ENCODE measurements around the gene CCDC12. TPM values are rescaled to one million over a fixed set of nuclear protein-coding genes. Genes with fewer than 3 reads are reported as not detected.

Gene CCDC12
- total and polyA plus RNA-seq, 9 of the 15 experiments (the other 6 are each of a cell fraction or from before 2014, with no cell fraction given) = 8.9 to 201 (median 86.9) TPM

- Histone ChIP-seq H3K79me2 (ENCODE audit: control insufficient read depth, insufficient read depth, low read length) (no peaks in the 10 kb centered on the region), H3K9me1 (ENCODE audit: control insufficient read depth, insufficient read depth, low read length) (no peaks in the 10 kb centered on the region), H3K36me3 (ENCODE audit: control insufficient read depth, insufficient read depth, low read length) (peaks cover 96% of the 10 kb centered on the region; the same call in 2 of the 3 replicates), H2AFZ (ENCODE audit: low read depth, low read length) (no peak overlapping the region), H3K27me3 (ENCODE audit: control insufficient read depth in 2 of 2, insufficient read depth in 2 of 2, low read length in 2 of 2) (no peaks in the 10 kb centered on the region), H3K27ac (ENCODE audit: extremely low read depth, low read depth, low read length) (no peak overlapping the region), H4K20me1 (replicated peaks; ENCODE audit: control insufficient read depth, insufficient read depth, low read length) (0 out of 2 replicates have a peak, but pooled peaks cover 3% of the 10 kb centered on the region), H3K9me3 (replicated peaks; ENCODE audit: control insufficient read depth, insufficient read depth, low read depth, low read length) (no peaks in the 10 kb centered on the region), H3K4me3 (no peak overlapping the region), H3K4me1 (replicated peaks in 1 of 2; ENCODE audit: control insufficient read depth in 2 of 2, insufficient read depth in 2 of 2, low read length in 2 of 2) (peaks cover 0 to 26% of the 10 kb centered on the region in 2 experiments; a peak in 1 of 5 replicates), H3K4me2 (ENCODE audit: insufficient read depth, low read length) (no peak overlapping the region), H3K9ac (ENCODE audit: insufficient read depth in 1 of 2, low read depth in 2 of 2, low read length in 2 of 2) (no peak overlapping the region)
- no peak for FAIRE-seq
- WGBS (ENCODE audit: insufficient coverage, low coverage, missing lambda C conversion rate) = 87% methylated on average over 32 of the region's 32 CpGs
- DNase-seq (ENCODE audit: extremely low read depth in 1 of 4, low spot score in 3 of 4) = no peak
- TF ChIP-seq CREB1 (IDR thresholded peaks at IDR 0.05) (no peak), CREB1 (CRISPR knock-in tag; IDR thresholded peaks at IDR 0.05) (0 out of 2 replicates have a peak, but pooled peaks have one; percentile 19), NR1H2 (CRISPR knock-in tag; IDR thresholded peaks at IDR 0.05) (no peak), ARID3B (CRISPR knock-in tag; IDR thresholded peaks at IDR 0.05; ENCODE audit: borderline replicate concordance) (no peak), TFAP4 (CRISPR knock-in tag; IDR thresholded peaks at IDR 0.05; ENCODE audit: borderline replicate concordance) (0 out of 2 replicates have a peak, but pooled peaks have one; percentile 13)
- ChIA-PET CTCF (ENCODE audit: low intra/inter-chr PET ratio) (no interaction called here), POLR2A (interaction anchor here (1.2 to 2.2 kb wide), 3 partner anchors 10 to 18 kb away, joined by 3 to 7 read pairs (median 5); no protein-coding TSS in a partner anchor)
- in situ Hi-C loops (cut with MboI) = no loop called here
- intact Hi-C loops (cut with micrococcal nuclease) = no loop called here
- BruUV-seq (replicated peaks) = no TSS peak
- ATAC-seq = no peak
Measured at GRCh38 chr3:47005212-47006144, 28.9 kb upstream of the CCDC12 start.
